NK-92 (cell line): ENCODE results near the gene GP2.
"Not testable (repeated sequence)": the region's sequence is repeated elsewhere in the genome, so short reads cannot be mapped to it uniquely, and the experiment has no call there.

Source experiments
- DNase-seq: peaks from one replicate; lab custom pipeline; 2025; ENCODE audit not compliant: unreplicated experiment; lab: John Stamatoyannopoulos, UW

GP2 gene

DNA sequence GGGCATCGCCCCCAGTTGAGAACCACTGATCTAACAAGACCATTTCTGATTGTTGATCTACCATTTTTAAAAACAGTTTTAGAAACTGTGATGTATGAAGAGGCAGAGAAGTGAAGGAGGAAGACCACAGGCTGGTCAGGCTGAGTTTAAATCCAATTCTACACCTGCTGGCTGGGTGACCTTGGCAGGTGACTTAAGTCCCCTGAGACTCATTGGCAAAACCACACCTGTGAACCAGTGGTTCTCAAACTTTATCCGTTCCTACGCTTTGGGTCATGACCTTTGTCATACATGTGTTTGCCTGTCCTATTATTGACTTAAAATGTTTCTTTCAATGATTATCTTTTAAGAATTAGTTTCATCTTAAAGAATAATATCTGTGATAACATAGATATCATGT, 2.3 kb downstream of the GP2 start:
- DNase-seq = no peak

DNA sequence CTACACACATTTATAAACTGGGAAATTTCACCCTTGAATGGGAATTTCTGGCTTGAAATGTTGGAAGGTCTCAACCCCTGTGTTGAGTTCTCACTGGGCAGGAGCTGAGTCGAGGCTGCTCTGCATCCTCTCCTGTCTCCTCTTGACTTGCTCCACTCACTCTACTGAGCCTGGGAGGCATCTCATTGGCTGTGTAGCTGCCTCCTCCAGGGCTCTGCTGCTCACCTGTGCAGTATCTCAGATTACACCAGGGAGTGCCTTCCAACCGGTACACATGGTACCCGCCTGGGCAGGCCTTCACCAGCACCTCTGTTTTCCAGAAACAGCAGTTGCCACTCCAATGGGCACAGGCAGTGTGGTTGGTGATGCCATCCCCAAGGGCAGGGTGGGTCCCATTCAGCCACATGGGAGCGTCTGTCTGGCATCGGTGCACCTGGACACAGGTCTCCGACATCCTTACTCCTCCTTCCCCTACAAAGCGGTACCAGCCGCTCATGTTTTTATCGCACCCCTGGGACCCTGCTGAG, 3.7 kb downstream of the GP2 start:
- no peak for DNase-seq

DNA sequence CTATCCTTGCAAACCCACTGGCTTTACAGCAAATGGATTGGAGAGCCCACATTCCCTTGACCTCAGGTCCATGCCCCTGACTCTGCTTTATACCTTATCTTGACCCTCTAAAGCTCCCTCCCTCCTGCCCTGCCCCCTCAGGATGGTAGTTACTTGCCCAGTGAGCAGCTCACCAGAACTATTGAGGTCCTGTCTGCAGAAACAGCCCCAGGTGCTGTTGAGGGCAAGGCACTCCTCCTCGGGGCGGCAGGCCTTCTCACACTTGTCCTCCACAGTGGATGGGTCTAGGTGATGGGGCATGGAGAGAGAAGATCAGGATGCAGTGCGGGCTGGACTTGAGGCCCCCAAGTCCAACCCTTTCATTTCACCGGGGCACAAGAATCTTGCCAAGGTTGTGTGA, 4.6 kb downstream of the GP2 start:
- DNase-seq = no peak

DNA sequence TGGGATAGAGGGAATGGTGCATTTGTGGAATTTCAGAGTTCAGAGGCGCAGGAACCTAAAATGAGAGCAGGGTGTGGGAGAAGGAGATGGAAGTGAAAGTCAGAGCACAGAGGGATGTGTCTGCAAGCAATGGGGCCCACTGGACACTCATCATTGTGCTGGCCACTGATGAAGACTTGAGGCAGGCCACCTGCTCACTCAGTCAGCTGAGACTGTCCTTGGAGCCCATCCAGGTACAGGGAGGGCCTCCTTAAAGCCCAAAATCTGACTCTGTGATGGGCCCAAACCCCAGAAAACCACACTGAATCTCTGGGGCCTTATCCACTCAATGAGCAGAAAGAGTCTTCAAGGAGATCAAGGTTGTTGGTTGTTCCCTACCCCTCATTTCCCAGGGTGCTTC, 5.6 kb downstream of the GP2 start:
- DNase-seq = no peak

DNA sequence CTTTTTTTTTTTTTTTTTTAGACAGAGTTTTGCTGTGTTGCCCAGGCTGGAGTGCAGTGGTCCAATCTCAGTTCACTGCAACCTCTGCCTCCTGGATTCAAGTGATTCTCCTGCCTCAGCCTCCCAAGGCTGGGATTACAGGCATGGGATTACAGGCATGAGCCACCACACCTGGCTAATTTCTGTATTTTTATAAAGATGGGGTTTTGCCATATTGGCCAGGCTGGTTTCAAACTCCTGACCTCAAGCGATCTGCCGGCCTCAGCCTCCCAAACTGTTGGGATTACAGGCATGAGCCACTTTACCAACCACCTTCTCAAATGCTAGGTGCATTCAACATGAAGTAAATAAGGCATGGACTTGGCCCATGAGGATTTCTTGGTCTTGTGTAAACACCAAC, 6.3 kb downstream of the GP2 start:
- DNase-seq = not testable (repeated sequence)

DNA sequence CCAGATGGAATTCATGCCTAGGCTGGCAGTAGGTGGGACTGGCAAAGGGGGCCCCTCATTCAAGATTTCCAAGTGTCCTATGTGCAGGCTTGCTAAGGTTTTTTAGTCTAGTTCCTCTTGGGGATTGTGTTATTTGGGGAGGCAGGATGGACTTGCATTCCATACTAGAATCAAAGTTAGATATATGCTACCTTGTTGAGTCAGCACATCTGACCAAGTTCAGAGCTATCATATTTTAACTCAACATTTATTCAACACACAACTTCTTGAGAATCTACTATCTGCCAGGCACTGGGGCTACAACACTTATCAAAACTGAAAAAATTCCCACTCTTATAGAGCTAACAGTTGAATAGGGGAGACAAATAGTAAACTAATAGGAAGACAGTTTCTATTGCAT, 6.7 kb downstream of the GP2 start:
- no peak for DNase-seq

DNA sequence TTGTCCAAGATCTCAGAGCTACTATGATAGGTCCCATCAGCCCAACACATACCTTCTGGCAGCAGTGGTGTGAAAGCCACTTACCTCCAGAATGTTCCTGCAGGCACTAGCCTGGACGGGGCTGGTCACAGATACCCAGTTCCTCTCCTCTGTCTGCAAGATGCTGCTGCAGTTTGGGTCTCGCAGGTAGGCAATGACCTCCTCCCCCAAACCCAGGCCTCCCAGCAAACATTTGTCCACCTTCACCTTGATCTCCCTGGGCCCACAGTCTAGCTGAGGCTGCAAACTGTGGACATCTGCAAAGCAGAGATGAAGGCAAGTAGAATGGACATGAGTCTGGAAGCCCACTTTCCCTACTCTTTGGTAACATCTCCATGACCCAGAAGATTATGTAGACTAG, 7.1 kb downstream of the GP2 start:
- no peak for DNase-seq

DNA sequence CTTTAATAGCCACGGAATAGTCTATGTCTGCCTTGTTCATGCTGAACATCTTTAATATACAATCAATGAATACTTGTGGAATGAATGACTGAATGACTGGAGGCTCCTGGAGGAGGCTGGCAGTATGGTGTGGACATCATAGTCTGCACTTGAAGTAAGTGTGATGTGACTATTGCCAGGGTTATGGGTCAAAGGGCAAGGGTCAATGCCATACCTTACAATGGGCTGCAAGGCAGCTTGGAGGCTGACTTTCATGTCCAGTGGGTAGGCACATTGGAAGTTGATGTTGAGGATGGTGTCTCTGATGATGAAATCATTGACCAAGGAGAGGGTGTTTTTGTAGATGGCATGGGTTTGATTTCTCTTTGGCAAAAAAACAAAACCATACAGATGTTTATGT, 7.9 kb downstream of the GP2 start:
- DNase-seq = no peak

GRCh38 chr16:20318437-20318836, 8.9 kb downstream of the GP2 start:
- DNase-seq = no peak

GRCh38 chr16:20318006-20318405, 9.3 kb downstream of the GP2 start:
- no peak for DNase-seq

- no peak for DNase-seq
Observed at GRCh38 chr16:20317117-20317516, 10.2 kb downstream of the GP2 start.

- no peak for DNase-seq
Observed at GRCh38 chr16:20316715-20317114, 10.6 kb downstream of the GP2 start.

GRCh38 chr16:20315764-20316163, 11.5 kb downstream of the GP2 start:
- no peak for DNase-seq

DNA sequence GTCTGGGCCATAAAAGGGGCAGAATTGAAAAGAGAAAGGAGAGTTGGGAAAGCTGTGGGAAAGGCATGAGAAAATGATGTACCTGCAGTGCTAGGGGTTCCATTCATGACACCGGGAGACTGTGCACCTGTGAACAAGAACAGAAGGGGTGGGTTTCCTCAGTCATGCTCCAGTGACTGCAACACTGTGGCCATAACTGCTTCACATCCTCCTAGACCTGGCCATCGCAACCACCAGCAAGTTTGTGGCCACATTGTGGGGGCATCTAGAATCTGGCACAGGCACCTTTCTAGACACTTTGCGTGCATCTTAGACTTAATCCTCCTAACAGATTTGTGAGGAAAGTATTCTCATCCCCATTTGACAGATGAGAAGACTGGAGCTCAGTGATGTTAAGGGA, 12.7 kb downstream of the GP2 start:
- DNase-seq = no peak

- DNase-seq = no peak
Observed at GRCh38 chr16:20313741-20314140, 13.6 kb downstream of the GP2 start.

DNA sequence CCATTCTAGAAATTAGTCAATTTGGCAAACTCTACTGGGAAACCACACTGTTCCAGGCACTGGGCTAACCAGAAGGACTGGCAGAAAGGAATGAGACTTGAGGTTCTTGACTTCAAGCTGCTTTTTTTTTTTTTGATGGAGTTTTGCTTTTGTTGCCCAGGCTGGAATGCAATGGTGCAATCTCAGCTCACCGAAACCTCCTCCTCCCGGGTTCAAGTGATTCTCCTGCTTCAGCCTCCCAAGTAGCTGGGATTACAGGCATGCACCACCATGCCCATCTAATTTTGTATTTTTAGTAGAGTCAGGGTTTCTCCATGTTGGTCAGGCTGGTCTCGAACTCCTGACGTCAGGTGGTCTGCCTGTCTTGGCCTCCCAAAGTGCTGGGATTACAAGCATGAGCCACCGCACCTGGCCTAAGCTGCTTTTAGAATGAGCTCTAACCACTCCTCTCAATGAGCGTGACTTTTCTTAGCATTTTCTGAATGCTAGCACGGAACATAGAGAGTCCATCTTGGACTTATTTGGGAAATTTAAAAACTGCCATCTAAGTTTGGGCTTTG, 14.7 kb downstream of the GP2 start:
- not testable (repeated sequence) for DNase-seq

- no peak for DNase-seq
Observed at GRCh38 chr16:20311548-20311947, 15.8 kb downstream of the GP2 start.

- DNase-seq = no peak
Observed at GRCh38 chr16:20310421-20311395, 16.6 kb downstream of the GP2 start.

GRCh38 chr16:20309786-20310185, 17.5 kb downstream of the GP2 start:
- no peak for DNase-seq

GRCh38 chr16:20308801-20309590, 18.3 kb downstream of the GP2 start:
- no peak for DNase-seq

DNA sequence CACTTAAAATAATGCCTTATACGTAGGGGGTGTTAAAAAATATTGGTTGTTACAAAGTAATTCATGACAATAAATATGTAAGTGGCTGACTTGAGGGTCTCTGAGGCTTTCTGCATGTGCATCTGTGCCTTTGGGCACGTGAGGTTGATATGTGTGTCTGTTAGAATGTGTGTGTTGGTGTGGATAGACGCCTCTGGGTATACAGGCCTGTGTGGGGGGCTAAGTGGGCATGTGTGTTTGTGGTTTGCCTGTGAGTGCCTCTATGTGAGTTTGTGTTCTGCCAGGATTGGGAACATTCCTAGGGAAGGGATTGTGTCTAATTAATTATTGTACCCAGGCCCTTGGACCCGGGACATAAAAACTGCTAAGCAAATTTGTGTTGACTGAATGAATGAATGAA, 19.0 kb downstream of the GP2 start:
- no peak for DNase-seq

- DNase-seq = no peak
Observed at GRCh38 chr16:20307791-20308190, 19.5 kb downstream of the GP2 start.
